C4-2B (cell line): Measurements from ENCODE around the gene KDM1A.

Source experiments
- H3K27ac ChIP-seq: fragments of 450-650 bp; 2 replicates; pipeline ENCODE4 v1.5.1; 2017
- ZFX ChIP-seq: fragments of 450-650 bp; IDR thresholded peaks from 2 replicates; pipeline ENCODE4 v1.6.1; 2017
- TF ChIP-seq, protein P1 (sequence below): fragments of 450-650 bp; conservative IDR thresholded peaks from 2 replicates; pipeline ENCODE4 v1.5.1; 2017; ENCODE audit warnings: mild to moderate bottlenecking

Gene KDM1A

DNA sequence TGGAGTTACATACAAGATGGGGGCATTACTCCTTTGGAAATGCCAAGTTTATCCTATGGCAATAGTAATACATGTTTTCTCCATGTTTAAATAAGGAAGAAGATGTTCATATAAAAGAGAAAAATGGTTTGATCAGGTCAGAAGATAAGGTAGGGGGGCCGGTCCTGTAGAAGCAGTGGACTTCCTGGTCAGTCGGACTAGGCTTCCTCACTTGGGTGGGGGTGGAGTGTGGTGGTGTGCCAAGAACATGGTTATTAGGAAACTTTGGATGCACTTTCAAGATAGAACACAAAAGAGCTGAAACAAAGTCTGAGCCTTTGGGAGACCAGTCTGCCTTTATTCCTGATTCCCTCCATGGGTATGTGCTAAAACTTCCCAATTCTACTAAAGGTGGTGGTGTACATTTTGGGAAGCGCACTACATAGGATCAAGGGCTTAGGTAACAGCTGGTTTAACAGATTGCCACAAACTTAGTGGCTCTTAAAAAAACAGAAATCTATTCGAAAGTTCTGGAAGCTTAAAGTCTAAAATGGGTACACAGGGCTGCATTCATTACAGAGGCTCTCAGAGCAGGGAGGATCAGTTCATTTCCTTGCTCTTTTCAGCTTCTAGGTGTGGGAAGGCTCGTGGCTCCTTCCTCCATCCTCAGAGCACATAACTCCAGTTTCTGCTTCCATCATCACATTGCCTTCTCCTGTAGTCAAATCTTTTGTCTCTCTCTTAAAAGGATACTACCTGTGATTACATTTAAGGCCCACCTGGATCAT, 64.6 kb downstream of the KDM1A start:
- TF ChIP-seq ZFX, result no peak
- TF ChIP-seq, protein P1, sequence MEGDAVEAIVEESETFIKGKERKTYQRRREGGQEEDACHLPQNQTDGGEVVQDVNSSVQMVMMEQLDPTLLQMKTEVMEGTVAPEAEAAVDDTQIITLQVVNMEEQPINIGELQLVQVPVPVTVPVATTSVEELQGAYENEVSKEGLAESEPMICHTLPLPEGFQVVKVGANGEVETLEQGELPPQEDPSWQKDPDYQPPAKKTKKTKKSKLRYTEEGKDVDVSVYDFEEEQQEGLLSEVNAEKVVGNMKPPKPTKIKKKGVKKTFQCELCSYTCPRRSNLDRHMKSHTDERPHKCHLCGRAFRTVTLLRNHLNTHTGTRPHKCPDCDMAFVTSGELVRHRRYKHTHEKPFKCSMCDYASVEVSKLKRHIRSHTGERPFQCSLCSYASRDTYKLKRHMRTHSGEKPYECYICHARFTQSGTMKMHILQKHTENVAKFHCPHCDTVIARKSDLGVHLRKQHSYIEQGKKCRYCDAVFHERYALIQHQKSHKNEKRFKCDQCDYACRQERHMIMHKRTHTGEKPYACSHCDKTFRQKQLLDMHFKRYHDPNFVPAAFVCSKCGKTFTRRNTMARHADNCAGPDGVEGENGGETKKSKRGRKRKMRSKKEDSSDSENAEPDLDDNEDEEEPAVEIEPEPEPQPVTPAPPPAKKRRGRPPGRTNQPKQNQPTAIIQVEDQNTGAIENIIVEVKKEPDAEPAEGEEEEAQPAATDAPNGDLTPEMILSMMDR, result no peak
- peak overlapping the region; percentile 81 for H3K27ac ChIP-seq

DNA sequence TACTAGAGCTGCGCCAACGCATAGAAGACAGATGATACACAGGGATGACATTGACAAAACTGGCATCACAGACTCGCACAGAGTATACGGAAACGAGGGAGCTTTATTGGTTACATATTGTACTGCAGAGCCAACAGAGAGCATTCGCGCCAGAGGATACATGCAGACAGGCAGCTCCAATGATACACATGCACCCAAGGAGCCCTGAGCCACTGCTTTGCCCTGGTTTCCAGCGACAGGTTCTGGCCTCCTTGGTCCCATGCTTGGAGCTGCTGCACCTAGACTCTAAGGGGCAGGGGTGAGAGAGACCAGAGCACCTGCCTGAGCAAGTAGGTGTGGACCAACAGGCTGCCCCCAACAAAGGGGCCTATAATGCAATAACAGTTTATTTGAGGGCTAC, 65.6 kb downstream of the KDM1A start:
- no peak for TF ChIP-seq ZFX
- TF ChIP-seq, protein P1, result no peak
- H3K27ac ChIP-seq, result peak overlapping the region; percentile 71

DNA sequence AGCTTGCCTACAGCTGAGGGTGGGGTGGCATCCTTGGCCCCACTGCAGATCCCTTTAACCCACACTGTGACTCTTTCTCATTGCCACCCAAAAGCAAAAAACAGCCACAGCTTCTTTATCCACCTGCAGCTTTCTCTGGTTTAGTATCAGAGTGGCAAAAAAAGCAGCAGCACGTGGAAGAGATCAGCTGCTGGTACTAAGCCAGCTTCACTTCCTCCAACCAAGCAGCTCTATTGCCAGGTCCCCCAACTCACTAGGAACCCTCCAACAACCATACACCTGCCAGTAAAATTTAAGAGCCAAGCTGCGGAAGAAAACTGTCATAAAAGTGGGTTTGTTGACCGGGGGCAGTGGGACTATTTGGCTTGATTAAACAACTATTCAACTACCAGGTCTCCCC, 66.4 kb downstream of the KDM1A start:
- no peak for TF ChIP-seq ZFX
- TF ChIP-seq, protein P1, result no peak

DNA sequence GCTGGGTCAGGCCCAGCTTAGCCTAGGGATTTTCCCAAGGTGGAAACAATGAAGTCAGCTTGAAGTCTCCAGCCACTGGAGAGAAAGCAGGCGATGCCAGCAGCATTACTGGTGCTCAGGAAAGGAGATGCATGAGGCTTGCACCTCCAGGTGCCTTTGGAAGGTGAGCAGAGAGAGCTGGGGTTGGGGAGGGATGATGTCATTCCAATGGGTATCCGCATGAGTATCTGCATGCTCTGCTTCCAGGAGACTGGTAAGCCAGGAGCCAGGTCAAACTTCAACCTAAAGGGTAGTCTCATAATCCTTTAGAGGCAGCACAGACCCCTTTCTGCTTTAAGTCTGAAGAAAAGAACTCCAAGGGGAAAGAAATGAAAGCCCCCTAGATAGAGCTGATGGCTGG, 68.8 kb downstream of the KDM1A start:
- no peak overlapping the region for H3K27ac ChIP-seq
- TF ChIP-seq, protein P1, result no peak
- no peak for TF ChIP-seq ZFX

More for the DNA sequence above, 66.4 kb downstream of the KDM1A start:
- peak overlapping the region; percentile 71 for H3K27ac ChIP-seq

DNA sequence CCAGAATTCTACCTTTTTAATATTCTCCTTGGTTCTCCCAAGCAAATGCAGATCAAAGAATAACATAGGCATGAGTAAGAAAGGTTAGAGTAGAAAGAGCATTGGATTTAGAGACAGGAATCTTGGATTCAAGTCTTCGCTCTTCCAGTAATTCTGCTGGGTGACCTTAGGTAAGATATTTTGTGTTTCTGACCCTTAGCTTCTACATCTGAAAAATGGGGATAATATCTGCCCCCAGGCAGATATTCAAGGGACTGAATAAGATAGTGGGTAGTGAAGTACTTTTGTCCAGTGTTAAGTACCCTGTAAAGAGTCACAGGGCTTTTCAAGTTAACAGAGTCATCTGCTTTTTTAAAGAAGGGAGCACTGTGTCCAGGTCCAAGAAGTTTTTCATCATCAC, 70.8 kb downstream of the KDM1A start:
- no peak overlapping the region for H3K27ac ChIP-seq
- TF ChIP-seq ZFX, result no peak
- TF ChIP-seq, protein P1, result no peak

DNA sequence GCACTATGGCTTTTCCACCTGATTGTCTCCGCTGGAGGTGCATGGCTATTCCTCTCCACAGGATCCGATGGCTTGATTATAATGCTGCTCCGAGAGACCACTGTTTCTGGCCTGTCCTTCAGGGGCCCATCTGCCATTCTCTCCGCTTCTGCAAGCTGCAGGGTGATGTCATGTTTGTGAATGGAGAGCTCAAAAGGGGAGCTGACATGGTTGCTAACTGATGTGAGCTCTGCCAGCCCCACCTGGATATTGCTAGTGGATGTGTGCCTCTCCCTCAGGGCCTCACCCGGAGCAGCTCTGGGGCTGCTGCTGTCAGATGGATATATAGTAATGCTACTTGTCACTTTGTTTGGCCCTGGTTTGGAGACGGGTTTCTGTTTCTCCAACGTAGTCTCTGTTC, 72.3 kb downstream of the KDM1A start:
- TF ChIP-seq, protein P1, result no peak
- TF ChIP-seq ZFX, result no peak
- H3K27ac ChIP-seq, result no peak overlapping the region

DNA sequence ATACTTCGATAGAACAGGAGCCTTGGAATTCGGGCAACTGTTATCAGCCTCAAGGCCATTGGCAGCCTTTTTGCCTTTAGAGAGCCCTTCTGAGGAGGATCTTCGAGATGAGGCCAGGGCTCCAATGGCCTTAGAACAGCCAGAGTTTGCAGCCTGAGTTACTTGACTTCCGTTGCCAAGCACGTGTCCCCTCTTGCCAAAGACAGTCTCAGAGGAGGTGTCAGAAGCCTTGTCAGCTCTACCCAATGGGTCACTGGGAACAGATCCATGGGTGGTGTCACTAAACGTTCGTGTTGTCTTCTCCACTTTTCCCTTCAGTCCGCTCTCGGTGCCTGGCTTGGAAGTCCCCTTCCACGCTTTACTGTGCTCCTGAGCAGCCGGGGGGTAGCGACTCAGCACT, 73.2 kb downstream of the KDM1A start:
- TF ChIP-seq ZFX, result no peak
- TF ChIP-seq, protein P1, result no peak
- no peak overlapping the region for H3K27ac ChIP-seq
